ENCODE results near the gene NEGR1.

NEGR1 gene

DNA sequence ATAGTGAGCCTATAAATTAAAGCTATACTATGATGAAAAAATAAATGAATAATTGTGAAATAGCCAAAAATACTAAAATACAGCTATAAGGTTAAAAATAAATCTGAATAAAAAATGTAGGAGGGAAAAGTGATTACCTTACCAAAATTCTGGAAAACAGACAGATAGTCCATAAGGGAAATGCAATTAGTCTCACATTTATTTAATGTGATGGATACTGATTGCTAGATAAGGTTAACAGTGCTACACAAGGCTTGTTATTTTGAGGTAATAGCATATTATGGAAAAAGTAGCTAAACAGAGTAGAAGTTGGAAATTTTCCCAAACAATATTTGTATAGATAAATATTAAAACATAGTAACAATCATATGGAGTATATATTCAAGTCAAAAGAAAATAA is 413.0 kb downstream of the NEGR1 start:
- H3K27ac ChIP-seq: no peak overlapping the region
- TF ChIP-seq, protein P1, sequence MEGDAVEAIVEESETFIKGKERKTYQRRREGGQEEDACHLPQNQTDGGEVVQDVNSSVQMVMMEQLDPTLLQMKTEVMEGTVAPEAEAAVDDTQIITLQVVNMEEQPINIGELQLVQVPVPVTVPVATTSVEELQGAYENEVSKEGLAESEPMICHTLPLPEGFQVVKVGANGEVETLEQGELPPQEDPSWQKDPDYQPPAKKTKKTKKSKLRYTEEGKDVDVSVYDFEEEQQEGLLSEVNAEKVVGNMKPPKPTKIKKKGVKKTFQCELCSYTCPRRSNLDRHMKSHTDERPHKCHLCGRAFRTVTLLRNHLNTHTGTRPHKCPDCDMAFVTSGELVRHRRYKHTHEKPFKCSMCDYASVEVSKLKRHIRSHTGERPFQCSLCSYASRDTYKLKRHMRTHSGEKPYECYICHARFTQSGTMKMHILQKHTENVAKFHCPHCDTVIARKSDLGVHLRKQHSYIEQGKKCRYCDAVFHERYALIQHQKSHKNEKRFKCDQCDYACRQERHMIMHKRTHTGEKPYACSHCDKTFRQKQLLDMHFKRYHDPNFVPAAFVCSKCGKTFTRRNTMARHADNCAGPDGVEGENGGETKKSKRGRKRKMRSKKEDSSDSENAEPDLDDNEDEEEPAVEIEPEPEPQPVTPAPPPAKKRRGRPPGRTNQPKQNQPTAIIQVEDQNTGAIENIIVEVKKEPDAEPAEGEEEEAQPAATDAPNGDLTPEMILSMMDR (IDR thresholded peaks at IDR 0.05): no peak

DNA sequence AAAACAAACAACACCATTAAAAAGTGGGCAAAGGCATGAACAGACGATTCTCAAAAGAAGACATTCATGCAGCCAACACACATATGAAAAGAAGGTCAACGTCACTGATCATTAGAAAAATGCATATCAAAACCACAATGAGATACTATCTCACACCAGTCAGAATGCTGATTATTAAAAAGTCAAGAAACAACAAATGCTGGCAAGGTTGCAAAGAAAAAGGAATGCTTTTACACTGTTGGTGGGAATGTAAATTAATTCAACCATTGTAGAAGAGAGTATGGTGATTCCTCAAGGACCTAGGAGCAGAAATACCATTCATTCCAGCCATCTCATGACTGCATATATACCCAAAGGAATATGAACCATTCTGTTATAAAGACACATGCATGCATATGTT is 419.6 kb downstream of the NEGR1 start:
- no peak for TF ChIP-seq ZFX (IDR thresholded peaks at IDR 0.05; ENCODE audit: borderline replicate concordance)
- TF ChIP-seq, protein P1 (IDR thresholded peaks at IDR 0.05): no peak
- H3K27ac ChIP-seq: no peak overlapping the region

DNA sequence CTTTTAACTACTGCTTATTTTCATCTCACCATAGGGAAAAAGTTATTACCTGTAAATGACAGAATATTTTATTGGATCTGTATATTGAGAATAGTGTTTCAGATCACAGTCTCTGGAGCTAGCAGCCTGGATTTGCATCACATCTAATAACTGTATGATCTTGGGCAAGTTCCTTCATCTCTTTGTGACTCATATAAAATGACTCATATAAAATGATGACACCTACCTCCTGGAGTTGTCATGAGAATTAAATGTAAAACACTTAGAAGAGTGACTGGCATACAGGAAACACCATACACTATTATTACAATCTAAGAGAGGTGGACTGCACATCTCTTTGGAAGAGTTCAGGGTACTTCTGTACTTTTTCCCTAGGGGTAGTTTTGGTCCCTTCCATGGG is 421.3 kb downstream of the NEGR1 start:
- TF ChIP-seq, protein P1 (IDR thresholded peaks at IDR 0.05): no peak
- no peak for TF ChIP-seq ZFX (IDR thresholded peaks at IDR 0.05; ENCODE audit: borderline replicate concordance)
- no peak overlapping the region for H3K27ac ChIP-seq

DNA sequence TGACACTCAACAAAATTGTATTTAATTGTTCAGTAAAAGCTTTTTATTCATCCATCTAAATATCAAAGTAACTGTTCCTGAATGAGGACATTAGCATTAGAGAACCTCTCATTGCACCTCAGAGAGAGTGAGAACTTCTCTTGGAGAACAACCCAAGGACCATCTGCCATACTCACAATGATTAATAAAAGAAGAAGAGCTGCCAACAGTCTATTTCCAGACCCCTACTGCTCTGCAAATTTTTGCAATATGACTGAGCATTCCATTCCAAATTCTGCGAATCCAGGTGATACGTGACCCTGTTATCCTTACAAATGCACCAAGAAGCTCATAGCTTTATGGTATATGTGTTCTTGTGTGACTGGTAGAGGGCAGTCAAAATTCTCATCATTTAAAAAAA is 422.5 kb downstream of the NEGR1 start:
- no peak overlapping the region for H3K27ac ChIP-seq
- no peak for TF ChIP-seq ZFX (IDR thresholded peaks at IDR 0.05; ENCODE audit: borderline replicate concordance)
- TF ChIP-seq, protein P1 (IDR thresholded peaks at IDR 0.05): no peak

DNA sequence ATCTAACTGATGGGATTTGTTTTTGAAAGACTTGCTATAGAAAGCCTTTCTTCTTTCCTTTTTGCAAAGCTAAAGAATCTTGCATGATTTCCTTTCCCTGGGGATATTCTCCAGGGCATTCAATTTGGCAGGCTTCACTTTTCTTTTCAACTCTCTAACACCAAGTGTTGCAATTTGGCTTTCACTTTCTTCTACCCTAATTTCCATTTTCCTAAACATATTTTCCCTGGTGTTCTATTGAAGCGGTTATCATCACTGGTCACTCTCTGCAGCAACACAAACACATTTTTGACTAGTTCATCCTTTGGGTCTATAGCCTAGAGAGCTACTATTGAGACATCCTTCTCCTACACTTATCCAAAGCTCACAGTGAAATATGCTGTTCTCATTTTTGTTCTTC is 424.5 kb downstream of the NEGR1 start:
- no peak overlapping the region for H3K27ac ChIP-seq
- TF ChIP-seq ZFX (IDR thresholded peaks at IDR 0.05; ENCODE audit: borderline replicate concordance): no peak
- TF ChIP-seq, protein P1 (IDR thresholded peaks at IDR 0.05): no peak

DNA sequence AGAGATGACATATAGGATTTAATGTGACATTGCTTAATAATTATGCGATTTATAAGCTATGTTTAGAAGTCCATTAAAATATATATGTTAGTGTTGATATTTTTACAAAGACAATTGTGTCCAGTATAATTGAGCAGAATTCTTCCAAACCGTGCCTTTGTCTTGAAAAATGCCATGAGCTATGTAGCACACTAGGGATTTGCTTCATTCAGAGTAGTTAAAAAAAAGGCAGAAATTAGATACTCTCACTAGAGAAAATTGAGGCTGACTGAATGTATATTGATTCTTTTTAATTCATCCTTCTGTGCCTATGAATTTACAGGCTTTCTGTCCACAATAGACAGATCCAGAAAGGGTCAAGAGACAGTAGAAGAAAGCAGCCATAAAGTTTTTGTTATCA is 429.0 kb downstream of the NEGR1 start:
- TF ChIP-seq ZFX (IDR thresholded peaks at IDR 0.05; ENCODE audit: borderline replicate concordance): no peak
- TF ChIP-seq, protein P1 (IDR thresholded peaks at IDR 0.05): no peak
- no peak overlapping the region for H3K27ac ChIP-seq

DNA sequence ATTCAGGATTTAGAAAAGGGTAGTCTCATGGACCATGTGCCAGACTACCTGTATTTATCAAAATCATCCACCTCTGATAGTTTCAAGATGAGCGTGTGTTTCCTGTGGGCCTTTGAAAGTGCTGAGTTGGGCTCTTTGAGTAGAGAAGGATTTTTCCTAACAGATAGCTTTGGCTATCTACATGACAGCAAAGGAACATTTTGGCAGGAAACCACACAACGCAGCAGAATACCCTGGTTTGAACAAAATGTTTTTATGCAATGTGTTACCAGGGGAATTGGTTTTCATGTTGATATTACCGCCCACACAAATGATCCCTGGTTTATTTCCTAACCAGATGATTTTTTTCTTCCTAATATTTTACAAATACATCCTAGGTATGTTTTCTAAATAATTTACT is 431.4 kb downstream of the NEGR1 start:
- TF ChIP-seq ZFX (IDR thresholded peaks at IDR 0.05; ENCODE audit: borderline replicate concordance): no peak
- TF ChIP-seq, protein P1 (IDR thresholded peaks at IDR 0.05): no peak
- no peak overlapping the region for H3K27ac ChIP-seq

Data from 22Rv1 (cell line).